Neural progenitor cell (in vitro differentiated cells): ENCODE data around the gene KRT40. TPM values are rescaled to one million over a fixed set of nuclear protein-coding genes. Genes with fewer than 3 reads are reported as not detected.
A peak's percentile ranks its signal among the peaks of the same experiment; 100 is the strongest.

Experiments used
- DNase-seq: peaks from one replicate; pipeline ENCODE4 v3.0.0-alpha.2; 2016; ENCODE audit warnings: low spot score
- H2AFZ ChIP-seq: fragments of 200-600 bp; sonication (generic); replicated peaks from 2 replicates; pipeline ENCODE4 v1.6.1; 2016; ENCODE audit warnings: antibody characterized with exemption
- H3F3A ChIP-seq: fragments of 200-600 bp; sonication (generic); 2 replicates; pipeline ENCODE4 v1.6.1; 2016; ENCODE audit warnings: antibody characterized with exemption, low read depth
- H3K27ac ChIP-seq: fragments of 200-600 bp; sonication (generic); 2 replicates; pipeline ENCODE4 v1.5.1; 2016; ENCODE audit warnings: mild to moderate bottlenecking
- H3K27me3 ChIP-seq: fragments of 200-600 bp; sonication (generic); 2 replicates; pipeline ENCODE4 v1.6.1; 2016; ENCODE audit warnings: mild to moderate bottlenecking, moderate library complexity
- H3K36me3 ChIP-seq: fragments of 200-600 bp; sonication (generic); 2 replicates; pipeline ENCODE4 v1.5.1; 2016
- H3K4me1 ChIP-seq: fragments of 200-600 bp; sonication (generic); 2 replicates; pipeline ENCODE4 v1.6.1; 2016; ENCODE audit warnings: mixed run types
- H3K4me2 ChIP-seq: fragments of 200-600 bp; sonication (generic); 2 replicates; pipeline ENCODE4 v1.6.1; 2016
- H3K4me3 ChIP-seq: fragments of 200-600 bp; sonication (generic); 2 replicates; pipeline ENCODE4 v1.5.1; 2016
- H3K79me2 ChIP-seq: fragments of 200-600 bp; sonication (generic); 2 replicates; pipeline ENCODE4 v1.6.1; 2016; ENCODE audit warnings: low read depth
- H3K9ac ChIP-seq: fragments of 200-600 bp; sonication (generic); 2 replicates; pipeline ENCODE4 v1.6.1; 2016
- H3K9me3 ChIP-seq: fragments of 200-600 bp; sonication (generic); 2 replicates; pipeline ENCODE4 v1.5.1; 2016; ENCODE audit warnings: low read depth
- H4K20me1 ChIP-seq: fragments of 200-600 bp; sonication (generic); 2 replicates; pipeline ENCODE4 v1.6.1; 2016; ENCODE audit warnings: low read depth
- H3K27ac Mint-ChIP-seq: 3 replicates; pipeline ENCODE4 v1.8.0; 2021; ENCODE audit warnings: mixed read lengths
- H3K27me3 Mint-ChIP-seq: 2 replicates; pipeline ENCODE4 v1.8.0; 2022; ENCODE audit warnings: low read depth, mild to moderate bottlenecking, inconsistent platforms, moderate library complexity, mixed read lengths; ENCODE audit not compliant: insufficient read depth
- H3K36me3 Mint-ChIP-seq: 3 replicates; pipeline ENCODE4 v1.8.0; 2021; ENCODE audit warnings: mixed read lengths
- H3K4me1 Mint-ChIP-seq: 3 replicates; pipeline ENCODE4 v1.8.0; 2021; ENCODE audit warnings: mixed read lengths
- H3K4me3 Mint-ChIP-seq: 3 replicates; pipeline ENCODE4 v1.8.0; 2021; ENCODE audit warnings: mild to moderate bottlenecking, moderate library complexity, mixed read lengths
- H3K9me3 Mint-ChIP-seq: 3 replicates; pipeline ENCODE4 v1.8.0; 2020; ENCODE audit warnings: mixed read lengths
- EZH2 ChIP-seq: fragments of 200-600 bp; sonication (generic); IDR thresholded peaks from 2 replicates; pipeline ENCODE4 v1.6.1; 2017; ENCODE audit warnings: antibody characterized with exemption, mild to moderate bottlenecking, moderate library complexity
- EZH2phosphoT487 ChIP-seq: fragments of 200-600 bp; sonication (generic); IDR thresholded peaks from 2 replicates; pipeline ENCODE4 v1.6.1; 2017; ENCODE audit warnings: antibody characterized with exemption
- total RNA-seq: library from RNA; depleted of rRNA; stranded (reverse); fragments of >200 nt; gene quantifications from 2 replicates; pipeline ENCODE4 v1.2.3, GENCODE V29; 2015; ENCODE audit warnings: low replicate concordance
- TF ChIP-seq, protein P1 (sequence below): fragments of 200-600 bp; sonication (generic); IDR thresholded peaks from 2 replicates; pipeline ENCODE4 v1.5.1; 2017; ENCODE audit warnings: antibody characterized with exemption, mild to moderate bottlenecking

Gene KRT40
- total RNA-seq: not detected in 2 replicates

DNA sequence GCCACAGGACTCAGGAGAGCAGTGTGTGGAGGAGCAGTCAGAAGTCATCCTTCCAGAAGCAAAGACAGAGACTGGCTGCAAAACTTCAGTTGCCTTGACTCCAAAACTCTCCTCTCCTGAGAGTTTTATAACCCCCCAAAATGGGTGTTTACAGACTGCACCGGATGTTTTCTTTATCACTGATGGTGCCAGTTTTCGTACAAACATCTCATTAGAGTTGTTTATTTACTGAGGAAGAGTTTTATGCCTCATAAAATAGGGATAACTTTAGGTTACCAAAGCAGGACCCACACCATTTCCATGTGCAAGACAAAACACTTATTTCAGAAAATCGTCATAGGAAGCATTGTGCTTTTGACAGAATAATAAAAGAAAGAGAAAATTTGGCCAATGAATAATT lies at the start of gene KRT40:
TSS of gene KRT40 (minus strand) at position 101 of the 400 bp plus-strand sequence. CDS start at position 48, 53 bp downstream.
- Mint-ChIP-seq H3K27ac (no peak within 1 kb of the TSS), H3K36me3 (no peaks in the 10 kb centered on the region), H3K27me3 (no peaks in the 10 kb centered on the region), H3K4me3 (no peak within 1 kb of the TSS), H3K4me1 (peaks cover 19% of the 10 kb centered on the region), H3K9me3 (no peaks in the 10 kb centered on the region)
- no peaks in the 10 kb centered on the region for H3K79me2 ChIP-seq
- H2AFZ ChIP-seq: peak within 1 kb of the TSS; percentile 87
- no peaks in the 10 kb centered on the region for H3F3A ChIP-seq
- H4K20me1 ChIP-seq: no peaks in the 10 kb centered on the region
- no peaks in the 10 kb centered on the region for H3K4me1 ChIP-seq
- H3K4me2 ChIP-seq: no peak within 1 kb of the TSS
- no peak within 1 kb of the TSS for H3K4me3 ChIP-seq
- no peaks in the 10 kb centered on the region for H3K36me3 ChIP-seq
- no peaks in the 10 kb centered on the region for H3K9me3 ChIP-seq
- TF ChIP-seq, protein P1, sequence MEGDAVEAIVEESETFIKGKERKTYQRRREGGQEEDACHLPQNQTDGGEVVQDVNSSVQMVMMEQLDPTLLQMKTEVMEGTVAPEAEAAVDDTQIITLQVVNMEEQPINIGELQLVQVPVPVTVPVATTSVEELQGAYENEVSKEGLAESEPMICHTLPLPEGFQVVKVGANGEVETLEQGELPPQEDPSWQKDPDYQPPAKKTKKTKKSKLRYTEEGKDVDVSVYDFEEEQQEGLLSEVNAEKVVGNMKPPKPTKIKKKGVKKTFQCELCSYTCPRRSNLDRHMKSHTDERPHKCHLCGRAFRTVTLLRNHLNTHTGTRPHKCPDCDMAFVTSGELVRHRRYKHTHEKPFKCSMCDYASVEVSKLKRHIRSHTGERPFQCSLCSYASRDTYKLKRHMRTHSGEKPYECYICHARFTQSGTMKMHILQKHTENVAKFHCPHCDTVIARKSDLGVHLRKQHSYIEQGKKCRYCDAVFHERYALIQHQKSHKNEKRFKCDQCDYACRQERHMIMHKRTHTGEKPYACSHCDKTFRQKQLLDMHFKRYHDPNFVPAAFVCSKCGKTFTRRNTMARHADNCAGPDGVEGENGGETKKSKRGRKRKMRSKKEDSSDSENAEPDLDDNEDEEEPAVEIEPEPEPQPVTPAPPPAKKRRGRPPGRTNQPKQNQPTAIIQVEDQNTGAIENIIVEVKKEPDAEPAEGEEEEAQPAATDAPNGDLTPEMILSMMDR: no peak
- TF ChIP-seq EZH2phosphoT487 (no peak), EZH2 (no peak)
- no peaks in the 10 kb centered on the region for H3K27me3 ChIP-seq
- no peak for DNase-seq
- no peak within 1 kb of the TSS for H3K9ac ChIP-seq
- H3K27ac ChIP-seq: no peak within 1 kb of the TSS

DNA sequence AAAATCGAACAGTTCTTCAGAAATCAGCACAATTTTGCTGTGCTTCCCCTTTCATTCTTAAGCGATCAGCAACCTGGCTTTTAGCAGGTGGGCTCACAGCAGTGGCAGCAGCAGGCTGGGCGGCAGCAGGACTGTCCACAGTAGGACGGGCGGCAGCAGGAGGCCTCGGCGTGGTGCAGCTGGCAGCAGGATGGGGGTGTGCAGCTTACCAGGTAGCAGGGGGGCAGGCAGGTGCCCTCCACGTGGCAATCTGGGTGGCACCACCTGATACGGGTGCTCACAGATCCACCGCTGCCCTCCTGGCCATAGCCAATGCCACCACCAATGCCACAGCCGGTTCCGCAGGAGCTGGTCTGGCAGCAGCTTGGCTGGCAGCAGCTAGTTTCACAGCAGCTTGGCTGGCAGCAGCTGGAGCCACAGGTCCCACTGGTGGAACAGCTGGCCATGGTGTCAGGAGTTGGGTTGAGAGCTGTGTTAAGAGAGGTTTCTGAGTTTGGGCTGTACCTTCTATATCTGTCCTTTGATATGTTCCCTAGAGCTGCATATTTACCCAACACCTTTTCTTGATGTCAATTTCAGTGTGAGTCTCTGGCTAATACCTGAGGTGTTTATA lies 45.6 kb upstream of the KRT40 start, which contains the start of gene KRTAP1-4:
TSS of gene KRTAP1-4 (minus strand) at position 563 of the 613 bp plus-strand sequence. CDS start at position 446, 117 bp downstream.
- Histone ChIP-seq H3K4me3 (no peak within 1 kb of the TSS), H3K9me3 (no peaks in the 10 kb centered on the region), H3K4me1 (no peaks in the 10 kb centered on the region), H3K36me3 (no peaks in the 10 kb centered on the region), H3K27ac (no peak within 1 kb of the TSS), H3F3A (no peaks in the 10 kb centered on the region), H2AFZ (no peak within 1 kb of the TSS), H3K27me3 (no peaks in the 10 kb centered on the region), H4K20me1 (no peaks in the 10 kb centered on the region), H3K4me2 (no peak within 1 kb of the TSS), H3K79me2 (no peaks in the 10 kb centered on the region), H3K9ac (no peak within 1 kb of the TSS)
- Mint-ChIP-seq H3K36me3 (no peaks in the 10 kb centered on the region), H3K4me1 (no peaks in the 10 kb centered on the region), H3K27me3 (peaks cover 2% of the 10 kb centered on the region), H3K27ac (no peak within 1 kb of the TSS), H3K9me3 (no peaks in the 10 kb centered on the region), H3K4me3 (no peak within 1 kb of the TSS)
- TF ChIP-seq, protein P1: no peak
- TF ChIP-seq EZH2 (no peak), EZH2phosphoT487 (no peak)
- DNase-seq: no peak

DNA sequence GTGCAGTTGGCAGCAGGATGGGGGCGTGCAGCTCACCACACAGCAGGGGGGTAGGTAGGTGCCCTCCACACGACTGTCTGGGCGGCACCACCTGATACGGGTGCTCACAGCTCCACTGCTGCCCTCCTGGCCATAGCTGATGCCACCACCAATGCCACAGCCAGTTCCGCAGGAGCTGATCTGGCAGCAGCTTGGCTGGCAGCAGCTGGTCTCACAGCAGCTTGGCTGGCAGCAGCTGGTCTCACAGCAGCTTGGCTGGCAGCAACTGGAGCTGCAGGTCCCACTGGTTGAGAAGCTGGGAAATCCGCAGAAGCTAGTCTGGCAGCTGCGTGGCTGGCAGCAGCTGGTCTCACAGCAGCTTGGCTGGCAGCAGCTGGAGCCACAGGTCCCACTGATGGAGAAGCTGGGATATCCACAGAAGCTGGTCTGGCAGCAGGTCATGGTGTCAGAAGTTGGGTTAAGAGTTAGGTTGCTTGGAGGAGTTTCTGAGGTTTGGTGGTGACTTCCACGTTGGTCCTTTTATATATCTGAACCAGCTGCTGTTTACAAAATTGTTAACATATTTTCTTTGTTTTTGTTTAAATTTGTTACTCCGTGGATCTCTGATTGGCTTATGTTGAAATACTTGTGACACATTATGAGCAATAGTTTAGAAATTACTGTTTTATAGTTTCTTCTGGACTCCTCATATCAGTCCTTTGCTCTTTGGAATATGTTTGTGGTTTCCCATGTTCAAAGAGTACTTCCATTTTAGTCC lies 42.8 kb upstream of the KRT40 start, which contains the start of gene KRTAP1-5:
TSS of gene KRTAP1-5 (minus strand) at position 494 of the 757 bp plus-strand sequence. CDS start at position 441, 53 bp downstream.
- Histone ChIP-seq H3K36me3 (no peaks in the 10 kb centered on the region), H2AFZ (no peak within 1 kb of the TSS), H3K9me3 (no peaks in the 10 kb centered on the region), H3K4me2 (no peak within 1 kb of the TSS), H4K20me1 (no peaks in the 10 kb centered on the region), H3K4me3 (no peak within 1 kb of the TSS), H3K27me3 (no peaks in the 10 kb centered on the region), H3K79me2 (no peaks in the 10 kb centered on the region), H3K27ac (no peak within 1 kb of the TSS), H3F3A (no peaks in the 10 kb centered on the region), H3K4me1 (no peaks in the 10 kb centered on the region), H3K9ac (no peak within 1 kb of the TSS)
- Mint-ChIP-seq H3K9me3 (no peaks in the 10 kb centered on the region), H3K27me3 (no peaks in the 10 kb centered on the region), H3K27ac (no peak within 1 kb of the TSS), H3K4me3 (no peak within 1 kb of the TSS), H3K36me3 (no peaks in the 10 kb centered on the region), H3K4me1 (no peaks in the 10 kb centered on the region)
- no peak for TF ChIP-seq EZH2phosphoT487
- TF ChIP-seq, protein P1: no peak
- TF ChIP-seq EZH2: no peak
- DNase-seq: no peak
